HG02642 (cell line): ENCODE measurements around the gene RFT1.
A peak's percentile ranks its signal among the peaks of the same experiment; 100 is the strongest.
"Not testable (repeated sequence)": the region's sequence is repeated elsewhere in the genome, so short reads cannot be mapped to it uniquely, and the experiment has no call there.

Experiments
- ATAC-seq: cut with Tn5 transposase; IDR thresholded peaks from one replicate; pipeline ENCODE4 v1.9.1; 2021; ENCODE audit warnings: mild to moderate bottlenecking; ENCODE audit not compliant: unreplicated experiment, poor library complexity

RFT1 gene

GRCh38 chr3:53074366-53074696, 55.9 kb downstream of the RFT1 start:
- no peak for ATAC-seq

GRCh38 chr3:53073553-53074365, 56.5 kb downstream of the RFT1 start:
- no peak for ATAC-seq

- peak; percentile 76 for ATAC-seq
Measured at GRCh38 chr3:53072653-53073552, 57.3 kb downstream of the RFT1 start.

- no peak for ATAC-seq
Measured at GRCh38 chr3:53071882-53072431, 58.3 kb downstream of the RFT1 start.

GRCh38 chr3:53069422-53070068, 60.7 kb downstream of the RFT1 start:
- ATAC-seq, result no peak

- ATAC-seq, result no peak
Measured at GRCh38 chr3:53068176-53068575, 62.1 kb downstream of the RFT1 start.

- ATAC-seq, result no peak
Measured at GRCh38 chr3:53067567-53067966, 62.7 kb downstream of the RFT1 start.

- no peak for ATAC-seq
Measured at GRCh38 chr3:53065841-53066480, 64.3 kb downstream of the RFT1 start.

- no peak for ATAC-seq
Measured at GRCh38 chr3:53062905-53063304, 67.3 kb downstream of the RFT1 start.

- no peak for ATAC-seq
Measured at GRCh38 chr3:53056442-53056841, 73.8 kb downstream of the RFT1 start.

GRCh38 chr3:53054233-53054632, 76.0 kb downstream of the RFT1 start:
- ATAC-seq, result not testable (repeated sequence)

GRCh38 chr3:53051929-53052328, 78.3 kb downstream of the RFT1 start:
- ATAC-seq, result no peak

- ATAC-seq, result no peak
Measured at GRCh38 chr3:53049987-53050386, 80.2 kb downstream of the RFT1 start.

- peak; percentile 37 for ATAC-seq
Measured at GRCh38 chr3:53046171-53047170, 83.8 kb downstream of the RFT1 start.

- ATAC-seq, result peak; percentile 59
Measured at GRCh38 chr3:53045518-53046170, 84.6 kb downstream of the RFT1 start, which contains the start of gene SFMBT1. TSS of gene SFMBT1 (minus strand) at chr3:53046073. CDS start at chr3:52969128, 76,945 bp downstream.

- peak; percentile 39 for ATAC-seq
Measured at GRCh38 chr3:53044711-53045517, 85.3 kb downstream of the RFT1 start.

GRCh38 chr3:53044371-53044710, 85.9 kb downstream of the RFT1 start:
- no peak for ATAC-seq

- no peak for ATAC-seq
Measured at GRCh38 chr3:53043738-53044137, 86.5 kb downstream of the RFT1 start.
